Measurements from ENCODE around the gene EMCN.

- TF ChIP-seq, protein P1, sequence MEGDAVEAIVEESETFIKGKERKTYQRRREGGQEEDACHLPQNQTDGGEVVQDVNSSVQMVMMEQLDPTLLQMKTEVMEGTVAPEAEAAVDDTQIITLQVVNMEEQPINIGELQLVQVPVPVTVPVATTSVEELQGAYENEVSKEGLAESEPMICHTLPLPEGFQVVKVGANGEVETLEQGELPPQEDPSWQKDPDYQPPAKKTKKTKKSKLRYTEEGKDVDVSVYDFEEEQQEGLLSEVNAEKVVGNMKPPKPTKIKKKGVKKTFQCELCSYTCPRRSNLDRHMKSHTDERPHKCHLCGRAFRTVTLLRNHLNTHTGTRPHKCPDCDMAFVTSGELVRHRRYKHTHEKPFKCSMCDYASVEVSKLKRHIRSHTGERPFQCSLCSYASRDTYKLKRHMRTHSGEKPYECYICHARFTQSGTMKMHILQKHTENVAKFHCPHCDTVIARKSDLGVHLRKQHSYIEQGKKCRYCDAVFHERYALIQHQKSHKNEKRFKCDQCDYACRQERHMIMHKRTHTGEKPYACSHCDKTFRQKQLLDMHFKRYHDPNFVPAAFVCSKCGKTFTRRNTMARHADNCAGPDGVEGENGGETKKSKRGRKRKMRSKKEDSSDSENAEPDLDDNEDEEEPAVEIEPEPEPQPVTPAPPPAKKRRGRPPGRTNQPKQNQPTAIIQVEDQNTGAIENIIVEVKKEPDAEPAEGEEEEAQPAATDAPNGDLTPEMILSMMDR (conservative IDR thresholded peaks at IDR 0.05; ENCODE audit: low read length) = no peak
- no peak for TF ChIP-seq EZH2phosphoT487 (IDR thresholded peaks at IDR 0.05; ENCODE audit: borderline replicate concordance)
These were observed 150.4 kb downstream of the EMCN start for GRCh38 chr4:100367451-100367850.

Data from Loucy (cell line).